ENCODE measurements around the gene GRIN1. TPM values are rescaled to one million over a fixed set of nuclear protein-coding genes. Genes with fewer than 3 reads are reported as not detected.

GRIN1 gene
- total and polyA plus RNA-seq, 2 of the 8 experiments (the other 6 are each of a cell fraction or from before 2014, with no cell fraction given), result 0.48 to 2.1 TPM

DNA sequence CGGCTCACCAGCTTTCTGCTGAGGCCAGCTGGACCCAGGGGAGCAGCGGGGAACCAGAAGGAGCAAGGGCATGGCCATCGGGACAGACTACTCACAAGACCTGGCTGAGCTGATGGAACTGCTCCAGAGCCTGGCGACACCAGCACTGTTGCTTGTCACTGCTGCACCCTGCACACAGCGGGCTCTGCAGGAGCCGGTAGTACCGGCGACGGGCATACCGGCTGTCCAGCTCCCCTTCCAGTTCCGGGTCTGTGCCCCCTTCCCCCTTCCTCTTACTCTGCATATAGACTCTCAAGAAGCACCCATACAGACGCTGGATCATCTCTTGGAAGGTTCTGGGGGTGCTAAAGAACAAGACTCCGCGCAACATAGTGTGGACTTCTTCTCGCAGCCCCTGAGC lies 48.4 kb downstream of the GRIN1 start (continued):
- TF ChIP-seq, protein P1, sequence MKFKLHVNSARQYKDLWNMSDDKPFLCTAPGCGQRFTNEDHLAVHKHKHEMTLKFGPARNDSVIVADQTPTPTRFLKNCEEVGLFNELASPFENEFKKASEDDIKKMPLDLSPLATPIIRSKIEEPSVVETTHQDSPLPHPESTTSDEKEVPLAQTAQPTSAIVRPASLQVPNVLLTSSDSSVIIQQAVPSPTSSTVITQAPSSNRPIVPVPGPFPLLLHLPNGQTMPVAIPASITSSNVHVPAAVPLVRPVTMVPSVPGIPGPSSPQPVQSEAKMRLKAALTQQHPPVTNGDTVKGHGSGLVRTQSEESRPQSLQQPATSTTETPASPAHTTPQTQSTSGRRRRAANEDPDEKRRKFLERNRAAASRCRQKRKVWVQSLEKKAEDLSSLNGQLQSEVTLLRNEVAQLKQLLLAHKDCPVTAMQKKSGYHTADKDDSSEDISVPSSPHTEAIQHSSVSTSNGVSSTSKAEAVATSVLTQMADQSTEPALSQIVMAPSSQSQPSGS (IDR thresholded peaks at IDR 0.05; ENCODE audit: low read length), result no peak
- TF ChIP-seq SP4 (IDR thresholded peaks at IDR 0.05; ENCODE audit: low read length) (no peak), SUZ12 (IDR thresholded peaks at IDR 0.05; ENCODE audit: low read length) (no peak), POU5F1 (IDR thresholded peaks at IDR 0.05; ENCODE audit: low read depth, low read length) (no peak), RNF2 (IDR thresholded peaks at IDR 0.05; ENCODE audit: borderline replicate concordance, low read depth, low read length, missing control alignments, poor library complexity, severe bottlenecking) (no peak)

Measured in H1 (cell line).